Skeletal muscle cell (primary cell): ENCODE measurements around the gene C11orf68.
"Not testable (repeated sequence)": the region's sequence is repeated elsewhere in the genome, so short reads cannot be mapped to it uniquely, and the experiment has no call there.

ENCODE experiments used
- DNase-seq: peaks from one replicate; pipeline ENCODE4 v3.0.0-alpha.2; 2010; ENCODE audit warnings: low read depth
- H3K4me3 ChIP-seq: 2 replicates; pipeline ENCODE4 v1.5.1; 2011; ENCODE audit warnings: low read depth, mild to moderate bottlenecking, control low read depth, low read length, moderate library complexity

The C11orf68 gene

DNA sequence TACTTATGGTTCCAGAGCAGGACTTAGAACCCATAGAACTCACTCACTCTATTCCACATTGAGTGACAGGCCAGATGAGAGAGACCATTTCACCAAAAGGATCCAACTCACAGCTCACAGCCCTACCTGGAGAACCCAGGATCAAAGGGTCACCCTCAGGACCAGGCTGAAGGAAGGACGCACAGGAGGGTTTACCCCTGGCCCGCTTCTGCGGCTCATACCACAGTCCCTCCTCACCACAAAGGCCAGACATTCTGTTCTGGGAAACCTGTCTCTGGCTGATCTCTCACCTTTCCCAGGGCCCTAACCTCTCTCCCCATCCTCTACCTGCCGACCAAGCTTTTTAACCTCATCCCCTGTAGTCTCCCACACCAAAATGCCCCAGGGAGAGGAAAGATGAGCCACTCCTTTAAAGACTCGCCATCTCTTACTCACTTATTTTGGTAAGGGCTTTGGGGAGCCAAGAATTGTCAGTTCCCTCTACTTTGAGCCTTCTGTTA lies 23.3 kb downstream of the C11orf68 start:
- DNase-seq, result no peak
- H3K4me3 ChIP-seq, result no peak overlapping the region

DNA sequence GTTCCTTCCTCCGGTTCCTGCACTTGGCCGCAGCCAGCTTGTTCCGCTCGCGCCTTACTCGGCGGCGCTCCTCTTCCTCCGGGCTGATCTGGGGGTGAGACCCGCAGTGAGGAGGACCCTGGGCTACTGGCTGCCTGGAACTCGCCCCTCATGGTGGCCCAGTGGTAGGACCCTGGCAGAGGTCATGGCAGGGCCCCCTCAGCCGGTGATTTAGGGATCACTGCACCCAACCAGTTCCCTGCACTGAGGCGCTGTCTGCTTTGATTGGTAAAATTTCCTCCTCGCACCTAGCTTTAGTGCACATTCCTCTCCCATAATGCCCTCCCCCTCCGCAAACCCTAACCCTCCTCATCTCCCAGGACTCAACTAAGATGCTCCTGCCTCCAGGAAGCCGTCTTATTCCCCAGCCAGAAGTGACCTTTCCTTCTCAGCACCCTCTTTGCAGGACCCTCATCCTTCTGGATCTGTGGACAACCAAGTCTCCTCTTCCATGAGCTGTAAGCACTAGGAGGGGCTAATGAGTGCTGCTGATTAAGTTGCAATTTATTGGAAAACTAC lies 24.7 kb downstream of the C11orf68 start:
- H3K4me3 ChIP-seq, result no peak overlapping the region
- DNase-seq, result no peak

DNA sequence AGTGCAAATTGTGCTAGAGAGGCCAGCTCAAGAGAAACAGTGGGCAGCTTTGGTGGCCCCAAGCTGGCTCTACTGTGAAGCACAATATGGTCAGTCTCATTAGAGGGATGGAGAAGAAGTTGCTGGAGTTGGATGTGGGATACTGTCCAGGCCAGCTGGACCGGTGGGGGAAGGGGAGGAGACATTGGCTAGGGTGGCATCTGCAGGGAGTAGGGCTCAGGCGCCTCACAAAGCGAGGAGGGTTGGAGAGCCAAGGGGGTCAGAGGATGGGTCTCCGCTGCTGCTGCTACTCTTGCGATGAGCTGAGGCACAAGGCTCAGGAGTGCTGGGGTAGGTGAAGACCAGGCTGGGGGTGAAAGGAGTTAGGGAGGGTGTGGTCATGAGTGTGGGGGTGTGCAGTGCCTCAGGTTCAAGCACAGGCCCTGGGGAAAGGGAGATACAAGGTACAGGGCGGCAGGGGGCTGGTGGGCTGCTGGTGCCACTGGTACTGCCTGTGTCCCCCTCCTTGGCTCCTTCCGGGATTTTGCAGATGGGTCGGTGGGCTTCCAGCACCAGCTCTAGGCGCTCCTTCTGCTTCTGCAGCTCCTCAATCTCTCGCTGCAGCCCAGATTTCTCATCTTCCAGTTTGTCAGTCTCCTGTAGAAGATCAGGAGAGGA lies 26.1 kb downstream of the C11orf68 start:
- no peak overlapping the region for H3K4me3 ChIP-seq
- DNase-seq, result no peak

DNA sequence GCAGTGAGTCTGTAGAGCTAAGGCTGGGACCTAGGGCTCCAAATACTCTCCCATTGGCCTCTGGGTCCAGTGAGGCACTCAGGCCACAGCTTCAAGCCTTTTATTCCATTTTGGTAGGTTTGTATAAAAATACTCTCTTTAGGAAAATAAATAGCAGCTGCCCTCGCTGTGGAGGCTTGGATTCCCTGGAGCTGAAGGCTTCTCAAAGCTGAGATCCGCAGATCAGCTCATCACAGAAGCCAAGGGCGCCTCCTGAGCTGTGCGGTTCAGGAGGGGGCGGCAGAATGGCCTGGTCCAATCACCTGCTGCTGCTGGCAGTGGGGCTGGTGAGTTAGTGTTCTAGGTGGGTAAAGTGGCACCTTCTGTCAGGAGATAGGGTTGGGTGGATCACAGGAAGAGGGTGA lies 26.7 kb downstream of the C11orf68 start:
- peak overlapping the region; percentile 62 for H3K4me3 ChIP-seq
- DNase-seq, result not testable (repeated sequence)

DNA sequence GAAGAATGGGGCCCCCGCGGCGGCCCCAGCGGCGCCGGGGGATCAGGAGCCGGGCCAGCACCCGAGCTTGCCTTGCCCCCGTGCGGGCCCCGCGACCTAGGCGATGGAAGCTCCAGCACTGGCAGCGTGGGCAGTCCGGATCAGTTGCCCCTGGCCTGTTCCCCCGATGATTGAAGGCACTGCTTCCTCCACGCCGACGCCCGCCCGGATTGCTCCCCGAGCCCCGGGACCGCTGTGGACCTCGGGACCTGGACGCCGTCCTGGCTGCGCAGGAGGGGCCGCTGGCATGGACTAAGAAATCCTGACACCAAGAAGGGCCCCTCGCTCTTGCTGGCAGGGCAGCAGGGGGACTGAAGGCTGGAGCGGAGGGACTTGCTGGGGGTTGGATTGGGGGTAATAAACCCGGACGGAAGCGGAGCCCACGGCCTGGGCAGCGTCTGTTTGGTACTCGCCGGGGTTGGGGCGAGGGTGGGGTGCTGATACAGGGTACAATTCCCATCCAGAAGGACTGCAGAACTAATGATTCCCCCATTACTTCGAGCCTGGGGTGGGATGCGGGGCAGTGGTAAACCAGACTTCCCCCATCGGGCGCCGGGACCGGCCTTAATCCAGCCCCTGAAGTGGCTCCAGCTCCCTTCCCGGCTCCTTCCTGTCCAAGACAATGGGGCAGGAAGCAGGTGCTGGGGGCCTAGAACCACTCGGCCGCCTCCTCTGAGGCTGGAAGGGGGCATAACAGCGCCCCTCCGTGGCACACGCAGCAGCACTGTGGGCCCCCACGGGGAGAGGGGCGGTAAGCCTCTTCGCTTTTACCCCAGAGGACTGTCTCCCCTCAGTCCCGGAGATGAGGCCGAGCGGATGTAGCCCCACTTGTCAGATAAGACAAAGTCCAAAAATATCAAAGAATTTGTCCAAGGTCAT lies 27.4 kb downstream of the C11orf68 start:
- peak overlapping the region; percentile 62 for H3K4me3 ChIP-seq
- no peak for DNase-seq

DNA sequence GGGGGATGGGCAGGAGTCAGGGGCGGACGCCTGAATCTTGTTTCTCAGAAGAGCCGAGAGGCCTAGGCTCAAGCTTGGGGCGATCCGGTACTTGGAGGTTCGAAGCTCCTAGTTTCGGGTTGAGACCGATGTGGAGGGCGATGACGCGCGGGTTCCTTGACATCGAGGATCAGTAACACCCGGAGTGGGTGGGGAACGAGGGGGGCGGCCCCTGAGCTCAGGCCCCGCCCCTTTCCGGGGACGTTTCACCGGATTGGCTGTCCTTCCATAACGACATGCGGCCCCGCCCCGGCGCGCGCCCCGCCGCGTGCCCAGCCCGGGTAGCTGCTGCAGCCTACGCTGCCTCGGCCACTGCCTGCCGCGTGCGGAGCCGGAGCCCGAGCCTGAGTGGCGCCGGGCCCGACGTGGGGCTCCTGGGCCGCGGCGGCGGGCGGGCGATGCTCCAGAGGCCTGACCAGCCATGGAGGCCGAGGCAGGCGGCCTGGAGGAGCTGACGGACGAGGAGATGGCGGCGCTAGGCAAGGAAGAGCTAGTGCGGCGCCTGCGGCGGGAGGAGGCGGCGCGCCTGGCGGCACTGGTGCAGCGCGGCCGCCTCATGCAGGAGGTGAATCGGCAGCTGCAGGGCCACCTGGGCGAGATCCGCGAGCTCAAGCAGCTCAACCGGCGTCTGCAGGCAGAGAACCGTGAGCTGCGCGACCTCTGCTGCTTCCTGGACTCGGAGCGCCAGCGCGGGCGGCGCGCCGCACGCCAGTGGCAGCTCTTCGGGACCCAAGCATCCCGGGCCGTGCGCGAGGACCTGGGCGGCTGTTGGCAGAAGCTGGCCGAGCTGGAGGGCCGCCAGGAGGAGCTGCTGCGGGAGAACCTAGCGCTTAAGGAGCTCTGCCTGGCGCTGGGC lies 28.3 kb downstream of the C11orf68 start, which contains the start of gene CCDC85B:
CCDC85B (plus strand) TSS at position 350 of the 895 bp plus-strand sequence; CDS start at position 461, 111 bp downstream.
- peak; percentile 87 for DNase-seq
- H3K4me3 ChIP-seq, result peak within 1 kb of the TSS; percentile 62

DNA sequence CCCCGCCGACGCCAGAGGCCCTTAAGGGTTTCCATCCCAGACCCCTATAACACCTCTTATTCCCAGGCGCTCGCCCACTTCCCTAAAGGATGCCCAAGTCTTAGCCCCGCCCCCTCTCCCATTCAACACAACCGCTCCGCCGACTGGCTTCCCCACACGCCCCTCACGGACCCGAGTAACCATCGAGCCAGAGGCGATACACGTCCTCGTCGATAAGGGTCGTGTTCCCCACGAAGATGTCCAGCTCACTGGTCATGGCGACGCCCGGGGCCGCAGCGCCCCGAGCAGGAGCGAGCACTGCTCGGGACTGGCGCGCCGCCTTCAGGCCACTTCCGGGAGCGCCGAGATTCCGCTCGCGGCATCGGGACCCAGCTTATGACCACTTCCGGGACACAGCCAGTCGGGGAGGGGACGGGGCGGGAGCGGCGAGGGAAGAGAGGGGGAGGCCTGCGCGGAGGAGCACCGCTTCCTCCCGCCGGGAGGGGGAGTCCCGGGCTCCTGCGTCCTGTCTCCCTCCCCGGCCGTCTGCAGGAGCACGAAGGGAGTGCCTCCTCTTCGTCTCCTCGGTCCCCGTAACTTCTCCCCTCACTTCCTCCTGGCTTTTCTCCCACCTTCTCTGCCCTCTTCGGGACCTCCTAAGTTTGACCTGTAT lies 30.6 kb downstream of the C11orf68 start, which contains the start of gene FIBP:
FIBP (minus strand) TSS at position 309 of the 652 bp plus-strand sequence; CDS start at position 256, 53 bp downstream.
- H3K4me3 ChIP-seq, result peak within 1 kb of the TSS; percentile 83
- peak; percentile 90 for DNase-seq

DNA sequence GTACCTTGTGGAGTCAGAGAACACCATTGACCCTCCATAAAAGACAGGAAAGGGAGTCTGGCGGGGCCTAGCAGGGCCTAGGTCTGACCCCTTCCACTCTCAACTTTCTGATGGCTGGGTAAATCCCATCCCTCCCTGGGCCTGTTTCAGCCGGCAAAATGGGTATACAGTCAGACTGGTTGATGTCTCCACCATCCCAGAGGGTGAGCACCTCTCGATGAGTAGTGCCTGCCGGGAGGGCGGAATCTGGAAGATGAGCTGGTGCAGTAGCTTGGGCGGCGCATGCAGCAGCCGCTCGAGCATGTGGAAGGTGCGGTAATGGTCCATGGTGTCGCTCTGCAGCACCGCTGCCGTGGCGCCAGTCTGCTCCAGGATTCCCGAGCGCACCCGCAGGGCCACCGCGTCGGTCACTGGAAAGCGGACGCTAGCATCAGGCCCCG lies 31.1 kb downstream of the C11orf68 start:
- peak overlapping the region; percentile 83 for H3K4me3 ChIP-seq

DNA sequence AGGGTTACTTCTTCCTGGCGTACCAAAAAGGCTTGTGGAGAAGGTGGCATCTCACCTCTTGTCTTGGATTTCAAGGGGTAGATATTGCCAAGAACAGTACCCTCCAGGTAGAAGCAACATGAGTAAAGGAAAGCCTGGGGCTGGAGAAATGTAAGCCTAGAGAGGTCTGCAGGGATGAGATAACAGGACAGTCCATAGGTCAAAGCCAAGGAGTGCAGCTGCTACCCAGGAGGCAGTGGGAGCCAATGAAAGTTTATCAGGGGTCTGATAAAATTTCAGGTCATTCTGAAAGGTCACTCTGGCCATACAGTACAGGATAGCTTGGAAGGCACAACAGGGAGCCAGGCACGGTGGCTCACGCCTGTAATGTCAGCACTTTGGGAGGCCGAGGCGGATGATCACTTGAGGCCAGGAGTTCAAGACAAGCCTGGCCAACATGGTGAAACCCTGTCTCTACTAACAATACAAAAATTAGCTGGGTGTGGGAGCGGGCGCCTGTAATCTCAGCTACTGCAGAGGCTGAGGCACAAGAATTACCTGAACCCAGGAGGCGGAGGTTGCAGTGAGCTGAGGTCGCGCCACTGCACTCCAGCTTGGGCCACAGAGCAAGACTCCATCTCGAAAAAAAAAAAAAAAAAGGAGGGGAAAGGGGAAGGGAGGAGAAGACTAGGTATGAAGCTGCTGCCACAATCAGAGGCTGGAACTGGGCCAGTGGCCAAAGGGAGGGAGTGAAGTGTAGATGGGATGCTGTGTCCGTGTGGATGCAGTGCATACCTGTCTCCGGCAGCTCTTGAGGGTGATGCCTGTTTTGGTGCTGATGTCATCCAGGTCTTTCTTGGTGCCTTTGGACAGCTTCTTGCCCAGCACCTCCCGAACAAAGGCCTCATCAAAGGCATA lies 31.8 kb downstream of the C11orf68 start:
- DNase-seq, result no peak
- H3K4me3 ChIP-seq, result peak overlapping the region; percentile 83

More for the DNA sequence above, 31.1 kb downstream of the C11orf68 start:
- no peak for DNase-seq

DNA sequence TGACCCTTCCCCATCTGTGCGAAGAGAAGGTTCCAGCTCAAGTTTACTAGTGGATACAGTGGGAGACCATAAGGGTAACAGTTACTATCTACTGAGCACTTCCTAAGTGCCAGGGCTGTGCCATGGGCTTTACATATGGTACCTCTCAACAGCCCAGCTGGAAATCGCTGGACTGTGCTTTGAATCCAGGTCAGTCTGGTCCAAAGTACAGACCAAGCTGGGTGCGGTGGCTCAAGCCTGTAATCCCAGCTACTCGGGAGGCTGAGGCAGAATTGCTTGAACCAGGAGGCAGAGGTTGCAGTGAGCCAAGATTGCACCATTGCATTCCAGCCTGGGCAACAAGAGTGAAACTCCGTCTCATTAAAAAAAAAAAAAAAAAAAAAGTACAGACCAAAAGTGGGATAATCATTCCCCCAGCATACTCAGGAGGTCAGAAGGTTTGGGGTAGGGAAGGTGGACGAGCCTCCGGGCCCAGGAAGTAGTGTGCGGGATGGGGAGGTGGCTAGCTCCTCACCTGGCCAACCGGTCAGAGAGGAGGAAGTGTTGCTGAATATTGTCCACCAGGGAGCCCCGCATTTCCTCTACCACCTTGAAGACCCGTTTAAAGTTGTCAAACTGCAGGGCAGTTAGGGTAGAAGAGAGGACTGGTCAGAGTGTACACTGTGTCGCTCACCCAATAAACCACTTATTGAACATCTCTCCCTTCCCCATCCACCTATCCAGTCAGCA lies 32.9 kb downstream of the C11orf68 start:
- no peak for DNase-seq
- no peak overlapping the region for H3K4me3 ChIP-seq

DNA sequence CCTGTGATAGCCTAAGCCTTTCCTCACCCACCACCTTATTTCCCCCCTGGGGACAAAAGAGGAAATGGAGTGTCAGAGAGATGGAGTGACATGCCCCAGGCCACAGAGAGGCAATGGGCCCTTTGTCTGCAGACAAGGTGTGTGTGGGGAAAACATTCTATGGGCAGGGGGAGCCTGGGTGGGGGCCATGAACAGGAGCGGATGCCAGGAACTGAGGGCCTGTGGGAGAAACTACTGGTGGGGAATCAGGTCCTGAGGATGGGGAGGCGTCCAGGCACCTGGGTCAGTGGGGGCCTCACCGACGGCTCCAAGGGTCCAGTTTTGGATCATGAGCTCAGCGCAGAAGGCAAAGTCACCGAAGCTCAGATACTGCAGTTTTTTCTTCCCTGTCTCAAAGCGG lies 33.6 kb downstream of the C11orf68 start:
- no peak overlapping the region for H3K4me3 ChIP-seq
- DNase-seq, result no peak

DNA sequence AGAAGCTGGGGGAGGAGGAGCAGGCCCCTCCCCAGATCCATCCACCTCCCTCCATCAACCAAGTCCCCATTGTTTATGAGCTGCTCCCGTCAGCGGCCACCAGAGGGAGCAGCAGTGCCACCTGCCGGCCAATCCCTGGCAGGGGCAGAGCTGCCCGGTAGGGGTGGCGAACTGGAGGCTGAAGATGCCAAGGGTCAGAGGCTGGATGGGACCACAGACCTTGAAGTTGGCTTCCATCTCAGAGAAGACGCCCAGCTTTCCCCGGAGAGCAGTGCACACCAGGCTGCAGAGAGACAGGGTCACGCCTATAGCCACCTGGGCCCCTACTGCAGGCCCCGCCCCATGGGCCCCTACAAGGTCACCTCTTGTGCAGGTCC lies 34.2 kb downstream of the C11orf68 start:
- no peak overlapping the region for H3K4me3 ChIP-seq
- no peak for DNase-seq

DNA sequence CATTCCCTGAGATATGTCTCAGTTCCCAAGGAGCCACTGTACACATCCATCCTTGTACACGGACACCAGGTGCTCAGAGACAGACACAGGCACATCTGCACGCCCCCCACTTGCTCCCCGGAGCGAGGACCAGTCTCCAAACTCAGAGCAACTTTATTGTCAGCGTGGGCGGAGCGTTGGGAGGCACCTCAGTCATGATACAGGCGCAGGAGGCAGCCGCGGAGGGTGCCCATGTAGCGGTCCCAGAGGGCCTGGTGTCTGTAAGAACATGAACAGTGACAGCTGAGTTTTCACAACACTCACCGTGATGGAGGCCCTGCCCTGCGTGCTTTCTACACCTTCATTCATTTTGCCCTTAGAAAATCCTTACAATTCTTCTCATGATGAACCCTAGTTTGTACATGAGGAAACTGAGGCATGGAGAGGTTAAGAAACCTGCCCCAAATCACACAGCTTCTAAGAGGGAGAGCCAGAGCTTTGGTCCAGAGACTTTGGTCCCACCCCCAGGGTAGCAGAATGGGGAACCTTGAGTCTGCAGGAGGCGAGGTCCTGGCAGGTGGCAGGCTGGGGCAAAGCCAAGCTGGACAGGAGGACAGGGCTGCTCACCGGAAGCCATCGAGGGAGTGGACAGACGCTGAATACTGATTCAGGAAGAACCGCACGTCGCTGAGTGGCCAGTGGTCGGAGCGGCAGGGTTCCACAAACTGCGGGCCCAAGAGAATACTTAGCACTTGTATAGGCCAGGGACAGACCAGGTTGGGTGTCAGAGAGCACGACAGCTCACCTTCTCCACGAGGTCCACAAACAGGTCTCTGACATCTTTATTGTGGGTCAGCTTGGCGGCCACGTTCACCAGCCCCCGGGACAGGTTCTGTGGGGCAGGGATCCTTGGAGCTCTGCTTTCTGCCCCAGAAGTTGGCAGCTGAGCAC lies 34.8 kb downstream of the C11orf68 start:
- no peak for DNase-seq
- H3K4me3 ChIP-seq, result no peak overlapping the region

DNA sequence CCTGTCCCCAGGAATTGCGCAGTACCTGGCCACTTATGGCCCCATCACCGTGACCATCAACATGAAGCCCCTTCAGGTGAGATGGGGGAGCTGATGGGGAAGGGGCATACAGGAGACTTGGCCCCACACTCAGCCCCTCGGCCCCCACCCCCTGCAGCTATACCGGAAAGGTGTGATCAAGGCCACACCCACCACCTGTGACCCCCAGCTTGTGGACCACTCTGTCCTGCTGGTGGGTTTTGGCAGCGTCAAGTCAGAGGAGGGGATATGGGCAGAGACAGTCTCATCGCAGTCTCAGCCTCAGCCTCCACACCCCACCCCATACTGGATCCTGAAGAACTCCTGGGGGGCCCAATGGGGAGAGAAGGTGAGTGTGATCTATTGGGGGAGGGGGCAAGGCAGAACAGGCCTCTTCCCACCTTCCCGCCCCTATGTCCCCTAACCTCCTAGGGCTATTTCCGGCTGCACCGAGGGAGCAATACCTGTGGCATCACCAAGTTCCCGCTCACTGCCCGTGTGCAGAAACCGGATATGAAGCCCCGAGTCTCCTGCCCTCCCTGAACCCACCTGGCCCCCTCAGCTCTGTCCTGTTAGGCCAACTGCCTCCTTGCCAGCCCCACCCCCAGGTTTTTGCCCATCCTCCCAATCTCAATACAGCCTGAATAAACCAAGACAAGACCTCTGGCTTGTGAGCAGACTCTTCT lies 35.7 kb downstream of the C11orf68 start:
- H3K4me3 ChIP-seq, result no peak overlapping the region
- no peak for DNase-seq
